LNCaP clone FGC (cell line): ENCODE data around the gene GAS7.

Source experiments
- DNase-seq: peaks from one replicate; pipeline ENCODE4 v3.0.0-alpha.2; 2011; ENCODE audit warnings: low read depth
- H3K4me3 ChIP-seq: 2 replicates; pipeline ENCODE4 v1.5.1; 2011; ENCODE audit warnings: mild to moderate bottlenecking, low read depth, low read length, control low read depth
- CTCF ChIP-seq: IDR thresholded peaks from 2 replicates; pipeline ENCODE4 v1.5.1; 2012; ENCODE audit warnings: mild to moderate bottlenecking; ENCODE audit not compliant: control insufficient read depth, insufficient read depth; ENCODE audit errors: extremely low read depth

GAS7 gene

GRCh38 chr17:9941305-9941704 is 257.1 kb downstream of the GAS7 start:
- TF ChIP-seq CTCF, result no peak
- DNase-seq, result no peak
- no peak overlapping the region for H3K4me3 ChIP-seq

GRCh38 chr17:9940841-9941240 is 257.6 kb downstream of the GAS7 start:
- no peak for TF ChIP-seq CTCF
- no peak for DNase-seq
- no peak overlapping the region for H3K4me3 ChIP-seq

GRCh38 chr17:9938764-9939163 is 259.6 kb downstream of the GAS7 start:
- no peak for TF ChIP-seq CTCF
- DNase-seq, result no peak

GRCh38 chr17:9937901-9938300 is 260.5 kb downstream of the GAS7 start:
- no peak for DNase-seq
- TF ChIP-seq CTCF, result no peak

More at GRCh38 chr17:9938764-9939163, 259.6 kb downstream of the GAS7 start:
- H3K4me3 ChIP-seq, result no peak overlapping the region

GRCh38 chr17:9937241-9937761 is 261.1 kb downstream of the GAS7 start:
- TF ChIP-seq CTCF, result no peak
- DNase-seq, result peak; percentile 81
- H3K4me3 ChIP-seq, result no peak overlapping the region

More at GRCh38 chr17:9937901-9938300, 260.5 kb downstream of the GAS7 start:
- no peak overlapping the region for H3K4me3 ChIP-seq

GRCh38 chr17:9936095-9936494 is 262.3 kb downstream of the GAS7 start:
- no peak for DNase-seq
- H3K4me3 ChIP-seq, result no peak overlapping the region
- no peak for TF ChIP-seq CTCF

- DNase-seq, result no peak
- no peak for TF ChIP-seq CTCF
- no peak overlapping the region for H3K4me3 ChIP-seq
Measured at GRCh38 chr17:9935408-9935807, 263.0 kb downstream of the GAS7 start.
